ENCODE results near the gene TMTC1.

The TMTC1 gene

GRCh38 chr12:29707846-29708245 is 75.9 kb downstream of the TMTC1 start:
- no peak for DNase-seq

DNA sequence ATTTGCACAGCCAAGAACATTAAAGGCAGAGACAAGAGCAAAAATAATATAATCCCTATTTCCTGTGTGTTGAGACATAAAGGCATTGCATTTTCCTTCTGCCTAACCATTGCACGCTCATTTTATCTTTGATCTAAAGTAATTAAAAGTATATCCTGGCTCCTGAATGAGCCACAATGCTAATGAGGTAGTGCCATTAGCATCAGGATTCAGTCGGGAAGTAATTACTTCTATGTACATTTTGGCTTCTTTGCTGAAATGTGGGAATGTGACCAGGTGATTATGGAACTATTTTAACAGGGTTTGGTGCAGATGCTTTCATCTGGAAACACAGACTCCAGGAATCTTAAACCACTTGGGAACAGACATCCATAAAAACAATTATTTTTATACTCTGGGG is 77.4 kb downstream of the TMTC1 start:
- no peak for DNase-seq

- DNase-seq: no peak
Observed at GRCh38 chr12:29703528-29703927, 80.2 kb downstream of the TMTC1 start.

- no peak for DNase-seq
Observed at GRCh38 chr12:29702972-29703371, 80.8 kb downstream of the TMTC1 start.

- no peak for DNase-seq
Observed at GRCh38 chr12:29702222-29702621, 81.5 kb downstream of the TMTC1 start.

GRCh38 chr12:29700761-29701481 is 82.8 kb downstream of the TMTC1 start:
- DNase-seq: peak; percentile 30

GRCh38 chr12:29698756-29699155 is 85.0 kb downstream of the TMTC1 start:
- peak; percentile 45 for DNase-seq

- no peak for DNase-seq
Observed at GRCh38 chr12:29695800-29696199, 87.9 kb downstream of the TMTC1 start.

DNA sequence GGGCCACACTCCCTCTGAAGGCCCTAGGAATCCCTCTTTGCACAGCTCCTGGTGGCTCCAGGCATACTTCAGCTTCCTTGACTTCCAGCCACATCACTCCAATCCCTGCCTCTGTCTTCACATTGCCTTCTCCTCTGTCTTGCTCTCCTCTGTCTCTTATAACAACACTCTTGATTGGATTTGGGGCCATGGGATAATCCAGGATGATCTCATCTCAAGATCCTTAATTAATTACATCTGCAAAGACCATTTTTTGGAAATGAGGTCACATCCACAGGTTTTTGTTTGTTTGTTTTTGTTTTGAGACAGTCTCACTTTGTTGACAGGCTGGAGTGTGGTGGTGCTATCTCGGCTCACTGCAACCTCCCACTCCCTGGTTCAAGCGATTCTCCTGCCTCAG is 88.7 kb downstream of the TMTC1 start:
- DNase-seq: peak; percentile 32

DNA sequence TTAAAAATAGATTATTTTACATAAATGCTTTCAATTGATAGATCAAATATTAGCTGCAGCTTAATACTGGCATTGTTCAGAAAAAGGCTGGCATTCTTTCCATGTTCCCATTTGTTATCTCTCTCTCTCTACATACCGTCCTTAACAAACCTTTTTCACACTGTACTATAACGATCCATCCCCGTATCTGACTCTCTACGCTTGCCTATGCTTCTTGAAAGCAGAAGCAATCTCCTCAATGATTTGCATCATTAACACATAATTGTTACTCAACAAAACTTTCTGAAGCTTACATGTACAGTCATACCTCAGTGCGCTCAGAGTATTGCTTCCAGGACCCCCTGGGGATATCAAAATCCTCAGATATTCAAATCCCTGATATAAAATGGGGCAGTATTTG is 89.7 kb downstream of the TMTC1 start:
- no peak for DNase-seq

DNA sequence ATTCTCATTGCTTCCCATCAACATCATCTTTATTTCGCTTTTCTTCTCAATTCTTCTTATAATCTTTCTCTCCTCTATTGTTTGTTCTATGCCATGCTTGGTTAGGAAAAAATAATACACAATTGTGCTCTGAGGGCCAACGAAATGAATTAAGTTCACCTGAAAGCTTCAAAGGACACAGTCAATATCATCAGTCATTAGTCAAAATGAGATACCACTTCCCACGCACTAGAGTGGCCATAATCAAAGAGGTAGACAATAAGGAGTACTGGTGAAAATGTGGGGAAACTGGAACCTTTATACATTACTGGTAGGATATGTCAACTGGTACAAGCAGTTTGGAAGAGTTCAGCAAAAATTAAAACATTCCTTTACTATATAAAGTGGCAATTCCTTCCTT is 91.5 kb downstream of the TMTC1 start:
- DNase-seq: no peak

- no peak for DNase-seq
Observed at GRCh38 chr12:29691161-29691854, 92.4 kb downstream of the TMTC1 start.

DNA sequence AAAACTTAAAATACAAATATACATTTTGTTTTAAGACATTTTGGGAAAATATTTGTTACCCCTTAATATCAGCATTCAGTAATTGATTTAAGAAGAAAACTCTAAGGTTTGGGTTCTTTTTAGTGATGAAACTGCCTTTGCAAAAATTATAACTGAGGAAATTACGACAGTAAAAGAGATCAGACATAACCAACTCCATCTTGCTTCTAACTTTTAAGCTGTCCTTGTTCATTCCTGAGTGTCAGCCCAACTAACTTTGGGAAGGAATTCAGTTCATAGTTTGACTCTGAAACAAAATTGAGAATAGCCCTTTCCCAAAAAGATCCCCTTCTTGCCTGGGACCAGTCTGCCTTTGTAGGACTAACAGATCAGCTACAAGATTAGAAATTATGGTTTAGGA is 93.0 kb downstream of the TMTC1 start:
- no peak for DNase-seq

DNA sequence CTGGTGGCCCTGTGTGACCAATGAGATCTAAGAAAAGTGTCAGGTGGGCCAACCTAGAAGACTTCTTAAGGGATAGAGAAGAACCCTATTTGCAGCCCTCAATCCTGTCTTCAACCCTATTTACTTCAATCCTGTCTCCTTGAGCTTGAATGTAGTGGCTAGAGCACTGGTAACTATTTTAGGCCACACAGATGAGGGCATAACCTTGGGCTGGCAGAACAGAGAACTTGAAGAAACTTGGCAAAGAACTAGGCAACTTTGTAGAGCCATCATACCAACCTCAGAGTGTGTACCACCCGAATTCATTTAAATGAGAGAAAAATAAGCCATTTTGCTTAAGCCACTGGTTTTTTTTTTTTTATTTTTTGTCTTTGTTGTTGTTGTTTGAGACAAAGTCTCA is 94.8 kb downstream of the TMTC1 start:
- DNase-seq: no peak

GRCh38 chr12:29682088-29682487 is 101.7 kb downstream of the TMTC1 start:
- DNase-seq: no peak

DNA sequence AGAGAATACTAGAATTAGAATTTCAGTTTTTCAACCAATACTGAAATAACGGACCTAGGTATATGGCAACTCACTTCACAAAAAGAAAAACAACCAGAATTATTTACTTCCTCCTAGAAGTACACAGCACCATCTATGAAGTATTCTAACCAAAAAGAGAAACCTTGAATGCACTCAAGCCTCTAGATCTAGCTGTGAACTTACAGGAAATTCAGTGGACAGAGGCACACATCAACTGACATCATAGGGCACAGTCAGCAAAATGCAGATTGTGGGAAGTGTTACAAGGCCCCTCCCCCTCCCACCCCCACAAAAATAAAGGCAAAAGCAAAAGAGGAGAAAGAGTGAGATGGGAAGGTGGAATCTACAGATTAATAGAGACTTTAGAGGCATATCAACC is 102.4 kb downstream of the TMTC1 start:
- no peak for DNase-seq

- DNase-seq: no peak
Observed at GRCh38 chr12:29676676-29677075, 107.1 kb downstream of the TMTC1 start.

DNA sequence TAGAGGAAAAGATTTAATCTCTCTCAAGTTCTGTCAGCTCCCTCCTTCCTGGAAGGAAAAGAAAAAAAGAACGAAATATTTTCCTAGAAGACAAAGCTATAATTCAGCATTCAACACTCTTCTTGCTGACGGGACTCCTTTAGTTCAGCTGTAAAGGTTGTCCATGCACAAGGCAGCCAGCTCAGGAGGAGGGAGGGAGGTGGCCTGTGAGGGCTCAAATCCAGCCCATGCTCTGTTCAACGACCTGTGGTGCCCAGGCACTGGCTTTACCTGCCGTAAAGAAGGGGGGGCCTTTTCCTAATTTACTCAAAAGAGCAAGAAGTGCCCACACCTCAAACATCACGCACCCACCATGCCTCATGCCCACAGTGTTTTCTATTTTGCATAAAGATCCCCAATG is 109.3 kb downstream of the TMTC1 start:
- DNase-seq: no peak

DNA sequence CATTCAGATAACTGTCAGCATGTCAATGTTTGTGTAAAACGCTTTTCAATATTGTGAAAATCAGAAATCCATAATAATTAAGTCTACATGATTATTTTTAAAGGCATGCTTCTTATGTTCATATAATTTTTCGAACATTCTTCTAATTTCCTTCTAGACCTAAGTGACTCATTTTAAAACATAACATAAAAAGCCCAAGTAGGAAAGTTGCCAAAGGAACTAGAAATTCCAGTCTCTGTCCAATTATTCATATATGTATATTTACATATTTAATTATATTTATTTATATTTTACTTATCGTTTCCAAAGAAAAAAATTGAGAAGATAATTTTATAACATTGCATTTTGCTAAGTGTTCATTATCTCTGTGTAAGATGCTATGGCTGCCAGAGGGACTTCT is 110.4 kb downstream of the TMTC1 start:
- peak; percentile 26 for DNase-seq

DNA sequence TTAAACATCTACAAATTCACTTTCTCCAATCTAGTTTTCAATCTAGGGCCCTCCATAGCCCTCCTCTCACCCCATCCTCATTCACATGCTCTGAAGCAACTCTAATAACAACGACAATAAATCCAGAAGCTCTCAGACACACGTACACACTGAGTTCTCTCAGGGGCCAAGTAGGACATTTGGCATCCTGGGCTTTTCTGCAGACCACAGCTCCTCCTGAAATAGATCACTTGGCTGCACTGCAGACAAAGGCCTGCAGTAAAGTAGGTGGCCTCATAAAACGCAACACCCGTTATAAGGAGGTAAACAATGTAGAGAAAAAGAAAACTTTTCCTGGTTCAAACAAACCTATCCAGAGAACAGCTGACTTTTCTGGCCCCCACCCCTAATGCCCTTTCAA is 111.2 kb downstream of the TMTC1 start:
- DNase-seq: no peak

- DNase-seq: no peak
Observed at GRCh38 chr12:29671742-29672141, 112.0 kb downstream of the TMTC1 start.

GRCh38 chr12:29667011-29667410 is 116.7 kb downstream of the TMTC1 start:
- DNase-seq: no peak

GRCh38 chr12:29665107-29665506 is 118.6 kb downstream of the TMTC1 start:
- DNase-seq: no peak

GRCh38 chr12:29662734-29663323 is 120.9 kb downstream of the TMTC1 start:
- DNase-seq: no peak

Data from fibroblast of skin of right biceps (primary cell).